Measurements from ENCODE around the gene MAD2L1BP.

- TF ChIP-seq, protein P1, sequence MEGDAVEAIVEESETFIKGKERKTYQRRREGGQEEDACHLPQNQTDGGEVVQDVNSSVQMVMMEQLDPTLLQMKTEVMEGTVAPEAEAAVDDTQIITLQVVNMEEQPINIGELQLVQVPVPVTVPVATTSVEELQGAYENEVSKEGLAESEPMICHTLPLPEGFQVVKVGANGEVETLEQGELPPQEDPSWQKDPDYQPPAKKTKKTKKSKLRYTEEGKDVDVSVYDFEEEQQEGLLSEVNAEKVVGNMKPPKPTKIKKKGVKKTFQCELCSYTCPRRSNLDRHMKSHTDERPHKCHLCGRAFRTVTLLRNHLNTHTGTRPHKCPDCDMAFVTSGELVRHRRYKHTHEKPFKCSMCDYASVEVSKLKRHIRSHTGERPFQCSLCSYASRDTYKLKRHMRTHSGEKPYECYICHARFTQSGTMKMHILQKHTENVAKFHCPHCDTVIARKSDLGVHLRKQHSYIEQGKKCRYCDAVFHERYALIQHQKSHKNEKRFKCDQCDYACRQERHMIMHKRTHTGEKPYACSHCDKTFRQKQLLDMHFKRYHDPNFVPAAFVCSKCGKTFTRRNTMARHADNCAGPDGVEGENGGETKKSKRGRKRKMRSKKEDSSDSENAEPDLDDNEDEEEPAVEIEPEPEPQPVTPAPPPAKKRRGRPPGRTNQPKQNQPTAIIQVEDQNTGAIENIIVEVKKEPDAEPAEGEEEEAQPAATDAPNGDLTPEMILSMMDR (conservative IDR thresholded peaks at IDR 0.05; ENCODE audit: low read length) = no peak
- TF ChIP-seq EZH2phosphoT487 (IDR thresholded peaks at IDR 0.05; ENCODE audit: borderline replicate concordance, low read depth, low read length) = no peak
Measured at GRCh38 chr6:43648248-43648647, 12.6 kb downstream of the MAD2L1BP start.

Measured in OCI-LY7 (cell line).